OCI-LY7 (cell line): ENCODE data around the gene NDC1.

Experiments
- CTCF ChIP-seq: fragments of 200-600 bp; sonication (generic); conservative IDR thresholded peaks from 2 replicates; pipeline ENCODE4 v1.5.1; 2014; ENCODE audit warnings: mild to moderate bottlenecking, antibody characterized with exemption, low read length, moderate library complexity, mixed read lengths
- EZH2phosphoT487 ChIP-seq: fragments of 200-600 bp; sonication (generic); IDR thresholded peaks from 2 replicates; pipeline ENCODE4 v1.6.1; 2018; ENCODE audit warnings: low read depth, borderline replicate concordance, mild to moderate bottlenecking, mixed run types, antibody characterized with exemption, low read length, moderate library complexity, mixed read lengths

GRCh38 chr1:53755874-53756273 lies 82.2 kb downstream of the NDC1 start:
- TF ChIP-seq CTCF (no peak), EZH2phosphoT487 (no peak)
